GM19099 (cell line): ENCODE measurements around the gene PGM2L1.

Source experiments
- POLR2A ChIP-seq: IDR thresholded peaks from 3 replicates; pipeline ENCODE4 v1.6.1; 2011; ENCODE audit warnings: low read depth; ENCODE audit not compliant: insufficient read length; ENCODE audit errors: extremely low read depth

PGM2L1 gene

DNA sequence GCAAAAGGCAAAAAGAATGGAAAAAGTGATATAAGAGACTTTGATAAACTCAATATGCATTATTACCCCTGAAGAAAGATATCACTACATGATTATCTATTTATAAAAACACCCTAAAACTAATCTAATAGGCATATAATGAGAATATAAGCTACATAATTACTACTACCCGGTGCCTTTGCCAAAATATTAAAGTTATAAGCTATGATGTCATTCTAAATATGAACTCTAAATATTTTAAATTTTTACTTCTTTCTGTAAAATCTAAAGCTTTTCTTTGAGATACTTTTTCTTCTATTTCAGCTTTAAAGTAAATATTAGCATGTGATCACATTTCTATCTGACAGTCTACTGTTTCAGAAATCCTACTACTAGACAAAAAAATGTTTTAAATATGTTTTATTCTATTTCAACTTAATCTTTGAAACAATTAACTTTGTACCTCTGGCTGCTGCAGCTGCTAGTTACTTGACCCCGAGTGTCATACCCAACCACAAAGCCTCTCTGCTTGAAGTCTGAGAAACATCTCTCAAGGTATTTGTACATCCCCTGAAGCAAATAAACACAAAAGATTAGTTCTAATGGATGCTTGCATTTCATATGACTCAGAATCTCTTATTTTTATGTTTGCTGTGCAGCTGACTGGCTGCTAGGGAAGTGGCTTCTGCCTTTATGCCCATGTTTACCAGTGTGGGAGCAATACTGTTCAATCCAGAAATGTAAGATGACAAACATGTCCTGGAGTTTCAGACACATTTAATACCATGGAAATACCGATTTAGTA is 26.8 kb downstream of the PGM2L1 start:
- no peak for TF ChIP-seq POLR2A

DNA sequence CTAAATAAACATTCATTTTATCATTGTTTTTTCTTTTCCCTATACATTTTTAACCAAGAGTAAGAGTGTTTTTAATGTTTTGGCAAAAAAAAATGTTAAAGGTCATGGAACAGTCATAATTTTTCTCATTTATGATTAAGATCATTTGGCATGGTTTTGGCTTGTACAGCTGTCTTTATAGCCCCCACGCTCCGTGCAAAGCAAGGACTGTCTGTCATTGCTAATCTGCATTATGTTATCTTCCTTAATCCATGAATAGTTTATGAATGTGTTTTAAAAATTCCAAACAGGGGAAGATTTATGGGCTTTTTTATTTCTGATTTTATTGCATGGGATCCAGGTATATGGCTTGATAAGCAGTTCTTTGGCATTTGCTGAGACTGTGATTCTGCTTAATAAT is 28.1 kb downstream of the PGM2L1 start:
- TF ChIP-seq POLR2A = no peak

DNA sequence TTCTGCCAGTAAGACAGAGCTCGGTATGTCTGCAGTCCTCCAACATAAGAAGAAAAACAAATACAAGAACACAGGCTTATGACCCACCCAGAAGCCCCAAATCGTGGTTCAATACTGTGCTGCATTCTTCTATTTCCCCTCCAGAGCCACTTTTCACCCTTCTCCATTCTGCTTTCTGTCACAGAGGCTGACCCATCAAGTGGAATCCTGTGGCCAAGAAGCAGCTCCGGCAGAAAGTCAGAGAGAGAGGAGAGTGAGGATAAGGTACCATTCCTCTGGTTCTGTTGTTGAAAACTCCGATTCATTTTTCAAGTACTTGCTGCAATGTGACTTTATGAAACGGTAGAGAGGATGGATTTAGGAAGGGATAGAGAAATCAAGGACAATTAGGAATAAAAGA is 30.4 kb downstream of the PGM2L1 start:
- TF ChIP-seq POLR2A = no peak

DNA sequence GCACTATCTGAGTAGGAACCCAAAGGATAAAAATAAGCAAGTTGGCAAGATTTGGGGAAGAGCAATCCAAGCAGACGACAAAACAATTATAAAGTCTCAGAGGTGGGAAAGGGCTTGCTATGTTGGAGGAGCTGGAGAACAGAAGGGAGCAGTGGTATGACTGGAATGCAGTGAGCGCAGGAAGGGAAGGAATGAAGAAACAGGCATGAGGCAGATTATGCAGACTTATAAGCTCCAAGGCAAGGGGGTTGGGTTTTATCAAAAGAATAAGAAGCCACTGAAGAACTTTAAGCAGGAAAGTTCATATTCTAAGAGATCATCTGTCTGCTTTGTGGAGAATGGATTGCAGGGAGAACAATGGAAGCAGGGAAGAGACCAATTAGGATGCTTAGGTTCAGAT is 31.7 kb downstream of the PGM2L1 start:
- TF ChIP-seq POLR2A = no peak

DNA sequence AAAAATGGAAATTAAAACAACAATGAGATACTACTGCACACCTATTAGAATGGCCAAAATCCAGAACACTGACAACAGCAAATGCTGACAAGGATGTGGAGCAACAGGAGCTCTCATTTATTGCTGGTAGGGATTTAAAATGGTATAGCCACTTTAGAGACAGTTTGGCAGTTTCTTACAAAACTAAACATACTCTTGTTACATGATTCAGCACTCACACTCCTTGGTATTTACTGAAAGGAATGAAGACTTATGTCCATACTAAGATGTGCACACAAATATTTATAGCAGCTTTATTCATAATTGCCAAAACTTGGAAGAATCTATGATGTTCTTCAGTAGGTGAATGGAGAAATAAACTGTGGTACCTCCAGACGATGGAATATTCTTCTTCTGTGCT is 40.8 kb downstream of the PGM2L1 start:
- TF ChIP-seq POLR2A = no peak

DNA sequence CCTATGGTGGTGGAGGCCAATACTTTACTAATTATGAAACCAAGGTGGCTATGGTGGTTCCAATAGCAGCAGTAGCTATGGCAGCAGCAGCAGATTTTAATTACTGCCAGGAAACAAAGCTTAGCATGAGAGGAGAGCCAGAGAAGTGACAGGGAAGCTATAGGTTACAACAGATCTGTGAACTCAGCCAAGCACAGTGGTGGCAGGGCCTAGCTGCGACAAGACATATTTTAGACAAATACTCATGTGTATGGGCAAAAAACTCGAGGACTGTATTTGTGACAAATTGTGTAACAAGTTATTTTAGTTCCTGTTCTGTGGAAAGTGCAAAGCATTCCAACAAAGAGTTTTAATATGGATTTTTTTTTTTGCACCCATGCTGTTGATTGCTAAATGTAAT is 42.6 kb downstream of the PGM2L1 start:
- TF ChIP-seq POLR2A = no peak

DNA sequence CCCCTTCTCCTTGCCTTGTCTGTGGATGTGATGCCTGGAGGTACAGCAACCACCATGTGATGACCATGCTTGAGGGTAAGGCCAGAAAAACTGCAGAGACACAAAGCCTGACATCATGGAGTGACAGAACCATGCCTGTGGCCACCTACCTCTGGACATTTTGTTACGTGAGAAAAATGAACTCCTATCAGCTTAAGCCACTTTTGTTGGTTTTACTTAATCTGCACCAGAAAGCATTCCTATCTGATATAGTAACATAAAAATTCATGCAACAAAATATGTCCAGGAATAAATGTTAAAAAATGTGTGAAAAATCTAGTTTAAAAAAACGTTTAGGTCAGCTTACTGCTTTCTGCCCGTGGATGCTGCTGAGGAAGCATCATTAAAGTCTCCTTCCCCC is 44.2 kb downstream of the PGM2L1 start:
- TF ChIP-seq POLR2A = no peak

DNA sequence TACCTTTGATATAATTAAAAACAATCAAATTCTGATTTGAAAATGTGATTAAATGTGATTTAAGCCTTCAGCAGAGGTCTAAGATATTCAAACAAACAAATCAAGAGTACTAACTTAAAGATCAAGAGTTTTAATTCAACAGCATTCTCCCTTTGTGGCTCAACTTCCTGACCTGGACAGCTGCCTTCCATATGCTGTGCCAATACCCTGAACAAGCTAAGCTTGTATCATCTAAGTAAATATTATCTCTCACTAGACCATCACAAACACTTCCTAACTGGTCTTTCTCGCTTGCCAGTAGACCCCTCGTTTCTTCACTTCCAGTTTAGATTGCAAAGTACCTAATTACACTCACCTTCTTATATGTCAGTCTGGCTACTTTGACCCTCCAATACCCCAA is 50.9 kb downstream of the PGM2L1 start:
- TF ChIP-seq POLR2A = no peak

DNA sequence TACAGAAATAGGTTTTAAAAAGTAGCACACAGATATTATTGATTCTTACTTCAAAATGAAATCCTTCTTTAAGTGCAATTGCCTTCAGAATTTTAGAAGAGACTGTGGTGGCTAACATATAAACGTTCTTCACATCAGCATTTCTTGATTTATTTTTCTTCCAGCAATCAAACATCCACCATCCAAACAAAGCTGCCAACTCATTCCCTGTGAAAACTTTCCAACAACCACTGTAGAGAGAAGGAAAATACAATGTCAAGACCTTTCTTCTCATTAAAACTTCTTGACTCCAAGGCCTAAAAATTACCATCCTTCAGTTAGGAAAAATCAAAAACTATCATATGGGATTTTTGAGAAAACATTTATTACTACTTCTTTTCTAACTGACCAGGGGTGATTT is 52.8 kb downstream of the PGM2L1 start:
- no peak for TF ChIP-seq POLR2A

DNA sequence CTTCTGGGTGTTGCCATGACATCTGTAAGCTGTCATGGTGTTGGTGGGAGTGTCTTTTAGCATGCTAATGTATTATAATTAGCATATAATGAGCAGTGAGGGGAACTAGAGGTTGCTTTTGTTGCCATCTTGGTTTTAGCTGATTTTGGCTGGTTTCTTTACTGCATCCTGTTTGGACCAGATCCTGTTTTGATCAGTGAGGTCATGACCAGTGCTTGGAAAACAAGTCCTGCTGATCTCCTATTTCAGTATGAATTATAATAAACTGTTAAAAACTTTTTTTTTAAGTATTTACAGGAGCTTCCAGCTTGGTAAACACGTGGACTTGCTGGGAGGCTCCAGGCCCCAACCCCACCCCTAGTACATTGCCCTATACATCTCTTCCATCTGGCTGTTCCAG is 56.3 kb downstream of the PGM2L1 start:
- no peak for TF ChIP-seq POLR2A

DNA sequence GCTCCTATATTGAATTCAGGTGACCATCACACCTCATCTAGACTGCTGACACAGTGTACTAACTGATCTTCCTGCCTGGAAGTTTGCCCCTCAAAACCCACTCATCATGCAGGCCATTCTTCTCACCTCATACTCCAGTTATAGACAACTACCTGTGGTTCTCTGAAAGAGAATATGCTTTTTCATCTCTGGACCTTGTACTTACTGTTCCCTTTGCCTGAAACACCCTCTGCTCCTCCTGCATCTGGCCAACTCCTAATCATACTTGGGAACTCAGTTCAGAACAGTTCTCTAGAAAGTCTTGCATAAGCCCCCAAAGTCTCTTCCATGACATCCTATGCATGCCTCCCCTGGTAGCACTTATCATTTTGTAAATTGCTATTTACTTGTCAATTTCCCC is 58.6 kb downstream of the PGM2L1 start:
- TF ChIP-seq POLR2A = no peak

DNA sequence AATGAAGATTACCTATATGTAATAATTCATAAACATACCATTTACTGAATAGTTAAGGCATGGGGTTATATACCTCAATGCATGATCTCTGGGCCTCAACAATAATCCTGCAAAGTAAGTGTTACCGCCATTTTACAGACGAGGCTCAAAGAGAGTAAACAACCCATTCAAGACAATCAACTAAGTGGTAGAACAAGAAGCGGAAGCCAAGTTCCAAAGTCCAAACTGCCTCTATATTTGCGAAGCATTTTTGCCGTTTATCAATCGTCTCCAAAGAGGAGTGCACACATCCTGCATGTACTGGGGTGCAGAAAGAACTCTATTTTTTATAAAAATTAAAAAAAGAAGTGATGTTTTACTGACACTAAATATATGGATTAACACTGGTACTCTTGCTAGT is 59.3 kb downstream of the PGM2L1 start:
- TF ChIP-seq POLR2A = no peak

DNA sequence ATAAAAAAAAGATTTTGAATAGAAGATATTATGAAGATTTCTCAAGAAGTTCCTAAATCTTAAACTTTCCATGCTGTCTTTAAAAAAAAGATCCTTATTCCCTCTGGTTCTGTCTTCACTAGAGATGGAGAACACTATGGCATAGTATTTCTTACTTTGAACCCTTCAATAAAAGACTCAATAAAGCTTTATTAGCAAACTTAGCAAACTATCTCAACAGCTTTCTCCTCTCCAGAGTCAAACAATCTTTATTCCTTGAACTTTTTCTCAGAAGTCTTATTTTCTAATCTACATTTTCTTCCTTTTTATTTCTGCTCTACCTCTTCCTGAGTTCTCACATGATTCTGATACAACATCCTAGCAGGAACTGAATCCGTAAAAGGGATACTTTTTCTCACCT is 65.0 kb downstream of the PGM2L1 start:
- no peak for TF ChIP-seq POLR2A

DNA sequence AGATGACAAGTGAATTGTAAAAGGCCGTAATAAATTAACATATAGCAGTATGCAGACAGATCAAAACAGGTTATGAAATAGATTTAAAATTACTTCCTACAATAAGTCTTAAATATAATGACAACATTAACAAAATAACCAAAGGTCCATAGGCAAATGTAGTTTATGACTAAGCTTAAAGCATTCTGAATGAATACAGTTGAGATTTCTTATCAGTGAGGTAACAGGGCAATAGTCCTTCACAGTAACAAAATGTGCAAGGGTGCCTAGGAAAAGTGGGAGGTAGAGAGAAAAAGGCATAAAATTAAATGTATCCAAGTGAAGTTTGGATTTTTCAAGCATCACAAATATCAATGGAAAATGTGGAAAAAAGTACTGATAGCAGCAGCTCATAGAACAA is 65.9 kb downstream of the PGM2L1 start:
- no peak for TF ChIP-seq POLR2A

DNA sequence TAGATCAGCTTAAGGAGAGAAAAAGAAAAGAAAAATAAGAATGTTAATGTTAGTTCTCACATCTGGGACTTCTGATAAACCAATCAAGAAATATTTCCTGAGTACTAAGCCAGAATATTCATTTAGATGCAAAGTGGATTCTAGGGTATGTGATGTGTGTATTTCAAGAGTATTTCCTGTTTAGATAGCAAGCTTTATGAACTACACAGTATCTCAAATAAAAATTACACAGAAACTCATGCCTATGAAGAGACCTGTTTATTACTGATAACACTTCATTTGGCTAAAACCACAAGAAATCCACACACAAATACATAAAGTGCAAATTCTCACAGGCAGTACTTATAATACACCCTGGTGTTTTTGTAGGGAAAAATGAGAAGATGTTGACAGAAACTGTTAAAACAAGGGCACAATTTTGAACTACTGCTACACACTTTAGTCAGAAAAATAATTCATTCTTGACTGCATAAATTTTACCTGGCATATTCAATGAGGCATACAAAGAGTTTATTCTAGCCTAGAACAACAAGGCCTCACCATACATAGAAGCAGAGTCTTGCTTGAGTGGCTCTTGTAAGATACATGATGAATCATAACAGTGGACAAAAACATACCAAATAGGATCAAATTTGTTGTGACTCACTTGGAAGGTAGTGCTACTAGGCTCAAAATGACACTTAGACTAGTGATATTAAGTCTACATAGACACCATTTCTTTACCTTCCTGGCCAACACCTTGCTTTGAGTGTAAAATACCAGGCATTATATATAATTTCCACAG is 68.0 kb downstream of the PGM2L1 start:
- TF ChIP-seq POLR2A = no peak

DNA sequence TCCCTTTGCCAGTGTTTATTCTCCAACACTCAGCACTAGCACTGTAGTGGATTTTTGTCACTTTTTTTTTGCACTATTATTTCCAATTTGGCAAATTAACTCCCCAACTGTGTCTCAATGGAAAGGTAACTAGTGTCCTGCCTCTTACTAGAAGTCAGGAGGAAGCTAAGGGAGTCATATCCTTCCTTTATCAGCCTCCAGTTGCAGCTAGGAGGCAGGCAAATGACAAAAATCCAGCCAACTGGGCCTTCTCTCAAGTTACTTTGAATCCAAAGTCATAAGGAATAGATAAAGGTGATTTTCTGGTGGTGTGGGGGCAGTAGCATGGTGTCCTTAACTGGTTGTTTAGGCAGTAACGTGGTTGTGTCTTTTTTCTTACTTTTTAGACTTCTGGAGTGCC is 71.2 kb downstream of the PGM2L1 start:
- no peak for TF ChIP-seq POLR2A
